Suprapubic skin (tissue), 4 donors: ENCODE measurements around the gene STK32B.

Experiments
- CTCF ChIP-seq, 2 donors: fragments of 200-600 bp in 1 of 2; fragments of 450-650 bp in 1 of 2; sonication (generic) in 1 of 2; IDR thresholded peaks; one replicate each; pipeline ENCODE4 v1.5.1; 2016 to 2019; ENCODE audit warnings: antibody characterized with exemption in 2 of 2, mild to moderate bottlenecking in 1 of 2, moderate library complexity in 1 of 2
- POLR2A ChIP-seq, 2 donors: fragments of 450-650 bp; IDR thresholded peaks; one replicate each; pipeline ENCODE4 v1.6.1; 2017; ENCODE audit warnings: antibody characterized with exemption in 2 of 2, mild to moderate bottlenecking in 2 of 2, moderate library complexity in 2 of 2
- POLR2AphosphoS5 ChIP-seq, 3 donors: sonication (generic); formaldehyde crosslinking; IDR thresholded peaks; one replicate each; pipeline ENCODE4 v1.6.1; 2017; ENCODE audit warnings: antibody characterized with exemption in 3 of 3

GRCh38 chr4:5192678-5193077 lies 141.4 kb downstream of the STK32B start:
- no peak for TF ChIP-seq CTCF (IDR thresholded peaks at IDR 0.05)
- no peak for TF ChIP-seq POLR2A (IDR thresholded peaks at IDR 0.05)
- TF ChIP-seq POLR2AphosphoS5 (IDR thresholded peaks at IDR 0.05) = no peak
